Endothelial cell (in vitro differentiated cells): ENCODE measurements around the gene IRF9. TPM values are rescaled to one million over a fixed set of nuclear protein-coding genes. Genes with fewer than 3 reads are reported as not detected.

ENCODE experiments used
- DNase-seq: peaks from one replicate; pipeline ENCODE4 v3.0.0; 2021; ENCODE audit warnings: low spot score
- H3K27ac Mint-ChIP-seq: one replicate; pipeline ENCODE4 v1.8.0; 2021; ENCODE audit warnings: mixed read lengths, inconsistent platforms; ENCODE audit not compliant: unreplicated experiment
- H3K27me3 Mint-ChIP-seq: one replicate; pipeline ENCODE4 v1.8.0; 2021; ENCODE audit warnings: mild to moderate bottlenecking, moderate library complexity, mixed read lengths, inconsistent platforms; ENCODE audit not compliant: unreplicated experiment
- H3K36me3 Mint-ChIP-seq: one replicate; pipeline ENCODE4 v1.8.0; 2021; ENCODE audit warnings: mild to moderate bottlenecking, low read depth, mixed read lengths, inconsistent platforms; ENCODE audit not compliant: unreplicated experiment
- H3K4me1 Mint-ChIP-seq: one replicate; pipeline ENCODE4 v1.8.0; 2021; ENCODE audit warnings: mild to moderate bottlenecking, mixed read lengths, inconsistent platforms; ENCODE audit not compliant: unreplicated experiment
- H3K4me3 Mint-ChIP-seq: one replicate; pipeline ENCODE4 v1.8.0; 2021; ENCODE audit warnings: mild to moderate bottlenecking, mixed read lengths, inconsistent platforms; ENCODE audit not compliant: unreplicated experiment
- H3K9me3 Mint-ChIP-seq: one replicate; pipeline ENCODE4 v1.8.0; 2021; ENCODE audit warnings: mixed read lengths, inconsistent platforms; ENCODE audit not compliant: unreplicated experiment
- CTCF ChIP-seq: fragments of 200-600 bp; sonication (generic); IDR thresholded peaks from one replicate; pipeline ENCODE4 v1.5.0; 2021; ENCODE audit warnings: antibody characterized with exemption; ENCODE audit not compliant: unreplicated experiment
- total RNA-seq: library from RNA; stranded (reverse); fragmentation: NEBNext Ultra II Directional; extraction: Animal tissue kit (Norgen Biotek cat#: 25700); gene quantifications from one replicate; pipeline ENCODE4 v1.2.1, GENCODE V29; 2021; ENCODE audit not compliant: unreplicated experiment

Gene IRF9
- total RNA-seq, 1 donor from 2014 or later, result 25.7 TPM

DNA sequence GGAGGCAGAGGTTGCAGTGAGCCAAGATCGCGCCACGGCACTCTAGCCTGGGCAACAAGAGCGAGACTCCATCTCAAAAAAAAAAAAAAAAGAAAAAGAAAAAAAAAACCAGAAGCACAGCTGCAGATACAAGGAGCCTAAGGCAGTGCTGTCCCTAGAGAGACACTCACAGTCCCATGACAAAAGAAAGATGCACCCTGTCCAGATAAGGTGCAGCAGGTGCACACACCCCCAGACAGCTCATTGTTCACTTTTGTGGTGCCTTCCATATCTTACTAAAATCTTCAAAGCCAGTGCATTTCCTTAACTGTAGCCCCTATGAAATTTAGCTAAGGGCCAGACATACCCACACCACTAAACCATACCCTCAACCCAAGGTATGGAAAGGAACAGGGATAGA, 38.6 kb upstream of the IRF9 start:
- Mint-ChIP-seq H3K4me3 (no peak overlapping the region), H3K4me1 (no peaks in the 10 kb centered on the region), H3K36me3 (peaks cover 36% of the 10 kb centered on the region)

GRCh38 chr14:24122898-24123297, 38.2 kb upstream of the IRF9 start:
- no peak for DNase-seq
- no peak for TF ChIP-seq CTCF
- no peaks in the 10 kb centered on the region for H3K27me3 Mint-ChIP-seq
- H3K27ac Mint-ChIP-seq, result no peak overlapping the region
- peaks cover 36% of the 10 kb centered on the region for H3K36me3 Mint-ChIP-seq
- no peak overlapping the region for H3K4me3 Mint-ChIP-seq
- H3K4me1 Mint-ChIP-seq, result no peaks in the 10 kb centered on the region
- no peaks in the 10 kb centered on the region for H3K9me3 Mint-ChIP-seq

More for the DNA sequence above, 38.6 kb upstream of the IRF9 start:
- TF ChIP-seq CTCF, result no peak
- DNase-seq, result no peak
- Mint-ChIP-seq H3K27ac (no peak overlapping the region), H3K9me3 (no peaks in the 10 kb centered on the region), H3K27me3 (no peaks in the 10 kb centered on the region)

DNA sequence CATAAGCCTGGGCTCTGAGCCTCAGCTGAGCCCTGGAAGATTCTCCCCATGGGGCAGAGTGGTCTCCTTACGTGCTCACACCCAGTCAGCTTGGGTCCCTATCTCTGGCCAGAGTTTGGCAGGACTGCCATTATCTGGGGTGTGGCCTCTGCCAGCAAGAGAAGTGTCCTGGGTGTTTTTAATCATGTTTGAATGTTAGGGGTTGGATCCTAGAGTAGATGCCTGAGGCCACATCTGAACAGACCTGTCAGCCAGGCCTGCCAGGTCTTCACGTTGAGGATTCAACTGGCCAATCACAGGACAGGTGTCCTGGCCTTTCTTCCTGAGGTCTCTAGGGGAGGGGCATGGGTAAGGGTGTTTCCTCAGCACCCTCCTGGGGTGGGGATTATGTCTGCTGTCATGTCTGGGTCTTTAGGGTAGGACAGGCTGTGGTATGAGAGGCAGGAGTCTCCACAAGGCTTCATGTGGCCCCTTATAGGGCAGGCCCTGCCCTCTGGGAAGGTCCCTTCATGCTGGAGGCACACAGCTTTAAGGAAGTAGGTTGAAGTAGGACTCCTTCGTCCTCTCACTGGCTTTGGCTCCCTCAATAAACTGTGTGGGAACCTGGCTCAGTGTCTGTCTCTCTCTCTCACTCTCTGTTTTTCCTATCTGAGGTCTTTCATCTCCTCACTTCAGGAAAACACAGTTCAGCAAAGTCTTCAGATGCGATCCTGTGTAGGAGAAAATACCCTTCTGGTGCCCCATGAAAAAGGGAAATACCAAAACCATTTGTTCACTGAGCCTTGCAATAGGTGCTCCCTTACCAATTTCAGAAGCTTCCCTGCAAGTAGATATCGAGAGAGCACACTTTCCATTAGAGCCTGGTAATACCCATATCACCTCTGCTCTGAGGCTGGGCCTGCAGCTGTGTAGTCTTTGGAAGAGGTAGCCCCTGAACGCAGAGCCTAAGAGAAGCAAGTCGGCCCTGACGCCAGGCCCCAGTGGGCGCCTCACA, 37.3 kb upstream of the IRF9 start:
- DNase-seq, result no peak

GRCh38 chr14:24126939-24127338, 34.1 kb upstream of the IRF9 start:
- Mint-ChIP-seq H3K27me3 (peaks cover 1% of the 10 kb centered on the region), H3K4me3 (no peak overlapping the region), H3K9me3 (no peaks in the 10 kb centered on the region), H3K27ac (no peak overlapping the region), H3K36me3 (peaks cover 14% of the 10 kb centered on the region), H3K4me1 (peaks cover 9% of the 10 kb centered on the region)
- no peak for TF ChIP-seq CTCF
- DNase-seq, result no peak

More for the DNA sequence above, 37.3 kb upstream of the IRF9 start:
- H3K4me1 Mint-ChIP-seq, result no peaks in the 10 kb centered on the region
- H3K27me3 Mint-ChIP-seq, result no peaks in the 10 kb centered on the region
- TF ChIP-seq CTCF, result no peak
- no peak overlapping the region for H3K4me3 Mint-ChIP-seq
- H3K9me3 Mint-ChIP-seq, result no peaks in the 10 kb centered on the region
- no peak overlapping the region for H3K27ac Mint-ChIP-seq
- peaks cover 32% of the 10 kb centered on the region for H3K36me3 Mint-ChIP-seq

- Mint-ChIP-seq H3K9me3 (no peaks in the 10 kb centered on the region), H3K27ac (no peak overlapping the region), H3K4me3 (no peak overlapping the region), H3K36me3 (peaks cover 11% of the 10 kb centered on the region), H3K27me3 (peaks cover 2% of the 10 kb centered on the region), H3K4me1 (peaks cover 15% of the 10 kb centered on the region)
- DNase-seq, result no peak
- no peak for TF ChIP-seq CTCF
These were observed 33.4 kb upstream of the IRF9 start for GRCh38 chr14:24127673-24128072.
